K562 (cell line): Measurements from ENCODE around the gene NOL12. TPM values are rescaled to one million over a fixed set of nuclear protein-coding genes. Genes with fewer than 3 reads are reported as not detected.

Experiments
- BMI1 ChIP-seq: fragments of 150-350 bp; IDR thresholded peaks from 2 replicates; pipeline ENCODE4 v1.6.1; 2014; ENCODE audit warnings: low read length
- CC2D1A ChIP-seq: fragments of 450-650 bp; IDR thresholded peaks from 2 replicates; pipeline ENCODE4 v1.6.1; 2017; ENCODE audit warnings: mild to moderate bottlenecking
- CUX1 ChIP-seq: fragments of 200-800 bp; sonication (Bioruptor generic); IDR thresholded peaks from 2 replicates; pipeline ENCODE4 v1.6.1; 2016; ENCODE audit warnings: missing genetic modification characterization, missing compliant biosample characterization
- IFI16 ChIP-seq: fragments of 250-450 bp; sonication (Bioruptor Pico); IDR thresholded peaks from 2 replicates; pipeline ENCODE4 v2.1.2; 2022; ENCODE audit warnings: mild to moderate bottlenecking, inconsistent platforms
- KAT2B ChIP-seq: IDR thresholded peaks from one replicate; pipeline ENCODE4 v1.6.1; 2012; ENCODE audit warnings: low read depth, mild to moderate bottlenecking, control low read depth, inconsistent platforms, low read length, moderate library complexity
- MNT ChIP-seq, 2 experiments: fragments of 450-650 bp; conservative IDR thresholded peaks; 2 replicates each; pipeline ENCODE4 v1.6.1; 2017; ENCODE audit warnings: mild to moderate bottlenecking in 2 of 2, moderate library complexity in 2 of 2
- MXD1 ChIP-seq: fragments of 250-450 bp; sonication (Bioruptor Pico); IDR thresholded peaks from 2 replicates; pipeline ENCODE4 v1.8.0; 2021; ENCODE audit warnings: borderline replicate concordance, mild to moderate bottlenecking, moderate library complexity; ENCODE audit not compliant: poor library complexity, severe bottlenecking
- NR2C2 ChIP-seq, 2 experiments: fragments of 200-800 bp in 1 of 2; sonication (Bioruptor generic) in 1 of 2; sonication (generic) in 1 of 2; formaldehyde crosslinking in 1 of 2; IDR thresholded peaks; 2 replicates each; pipeline versions ENCODE4 v1.6.1 to v1.8.0; 2016 to 2022; ENCODE audit warnings: mild to moderate bottlenecking in 1 of 2, missing compliant biosample characterization in 1 of 2, missing genetic modification characterization in 1 of 2, missing genetic modification reagents in 1 of 2
- ZBTB33 ChIP-seq: sonication (generic); formaldehyde crosslinking; IDR thresholded peaks from 2 replicates; pipeline ENCODE4 v1.8.1; 2023; ENCODE audit warnings: mild to moderate bottlenecking, missing genetic modification reagents
- ZBTB43 ChIP-seq: sonication (generic); formaldehyde crosslinking; IDR thresholded peaks from 2 replicates; pipeline ENCODE4 v1.8.0; 2023; ENCODE audit warnings: mild to moderate bottlenecking, missing genetic modification reagents
- ZNF449 ChIP-seq: fragments of 250-450 bp; sonication (Bioruptor Pico); IDR thresholded peaks from 2 replicates; pipeline ENCODE4 v1.8.0; 2022; ENCODE audit warnings: moderate library complexity, mild to moderate bottlenecking, inconsistent platforms
- polyA plus RNA-seq, 8 experiments: library from polyadenylated mRNA; depleted of rRNA in 4 of 8; stranded (reverse) in 5 of 8; unstranded in 3 of 8; fragments of >200 nt; fragmentation: Nextera tagmentation in 2 of 8; fragmentation: Illumina TruSeq in 1 of 8; extraction: Ambion mirVana in 2 of 8; extraction: Trizol in 1 of 8; gene quantifications; 2 replicates each; pipeline versions ENCODE4 v1.2.1 to v1.2.3, GENCODE V29; 2011 to 2014; ENCODE audit warnings: inconsistent platforms in 1 of 8, missing spikeins in 1 of 8
- total RNA-seq, 7 experiments: library from RNA; depleted of rRNA in 6 of 7; stranded (reverse); fragments of >200 nt in 6 of 7; fragmentation: Illumina TruSeq in 2 of 7; extraction: Trizol in 2 of 7; gene quantifications; 2 replicates each; pipeline versions ENCODE4 v1.2.1 to v1.2.3, GENCODE V29; 2011 to 2021; ENCODE audit warnings: low replicate concordance in 1 of 7

Gene NOL12
- total and polyA plus RNA-seq, 9 of the 15 experiments (the other 6 are each of a cell fraction or from before 2014, with no cell fraction given), result 2.8 to 40.9 (median 28.5) TPM

- TF ChIP-seq CUX1 (CRISPR knock-in tag), result no peak
- TF ChIP-seq KAT2B, result no peak
- peak; percentile 54; the same call in 1 of the 2 replicates for TF ChIP-seq CC2D1A
- 0 out of 4 replicates have a peak, but pooled peaks of 1 of the 2 experiments have one; percentile 30 for TF ChIP-seq MNT (conservative IDR thresholded peaks at IDR 0.05)
- TF ChIP-seq IFI16, result no peak
- no peak for TF ChIP-seq ZBTB43 (CRISPR knock-in tag)
- 0 out of 2 replicates have a peak, but pooled peaks have one; percentile 20 for TF ChIP-seq ZBTB33 (CRISPR knock-in tag)
- TF ChIP-seq ZNF449 (CRISPR knock-in tag), result no peak
- no peak for TF ChIP-seq NR2C2 (CRISPR knock-in tag; IDR thresholded peaks at IDR 0.05)
- TF ChIP-seq NR2C2 (tag; IDR thresholded peaks at IDR 0.05), result no peak
- TF ChIP-seq BMI1, result no peak
- no peak for TF ChIP-seq MXD1 (CRISPR knock-in tag)
Observed at GRCh38 chr22:37681556-37682049, 4.5 kb upstream of the NOL12 start (continued).
